HG02973 (cell line): ENCODE results near the gene PPIL1.
"Not testable (repeated sequence)": the region's sequence is repeated elsewhere in the genome, so short reads cannot be mapped to it uniquely, and the experiment has no call there.

Source experiments
- ATAC-seq: cut with Tn5 transposase; IDR thresholded peaks from one replicate; pipeline ENCODE4 v1.9.1; 2021; ENCODE audit warnings: moderate library complexity; ENCODE audit not compliant: unreplicated experiment

PPIL1 gene

DNA sequence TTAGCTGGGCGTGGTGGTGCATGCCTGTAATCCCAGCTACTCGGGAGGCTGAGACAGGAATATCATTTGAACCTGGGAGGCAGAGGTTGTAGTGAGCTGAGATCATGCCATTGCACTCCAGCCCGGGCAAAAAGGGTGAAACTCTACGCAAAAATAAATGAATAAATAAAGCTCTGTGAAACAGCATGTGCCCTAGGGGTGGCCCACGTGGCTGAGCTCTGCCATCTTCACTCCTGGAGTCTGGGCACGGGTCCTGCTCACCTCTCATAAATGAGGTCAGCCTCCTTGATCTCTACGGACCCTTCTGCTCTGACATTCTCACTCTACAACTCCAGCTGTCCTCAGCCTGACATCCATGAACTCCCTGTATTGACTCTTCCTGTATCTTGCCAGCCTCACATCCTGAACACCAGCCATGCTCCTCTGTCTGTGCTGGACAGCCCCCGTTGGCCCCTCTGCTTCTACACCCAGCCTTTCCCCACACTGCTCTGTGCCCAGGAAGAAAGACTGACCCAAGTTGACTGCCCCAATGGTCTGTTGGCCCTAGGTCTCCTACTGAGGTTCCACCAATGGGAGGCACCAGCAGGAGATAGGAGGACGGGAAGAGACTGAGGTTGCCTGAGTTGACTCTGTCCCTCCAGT, 57.3 kb downstream of the PPIL1 start:
- ATAC-seq, result no peak

DNA sequence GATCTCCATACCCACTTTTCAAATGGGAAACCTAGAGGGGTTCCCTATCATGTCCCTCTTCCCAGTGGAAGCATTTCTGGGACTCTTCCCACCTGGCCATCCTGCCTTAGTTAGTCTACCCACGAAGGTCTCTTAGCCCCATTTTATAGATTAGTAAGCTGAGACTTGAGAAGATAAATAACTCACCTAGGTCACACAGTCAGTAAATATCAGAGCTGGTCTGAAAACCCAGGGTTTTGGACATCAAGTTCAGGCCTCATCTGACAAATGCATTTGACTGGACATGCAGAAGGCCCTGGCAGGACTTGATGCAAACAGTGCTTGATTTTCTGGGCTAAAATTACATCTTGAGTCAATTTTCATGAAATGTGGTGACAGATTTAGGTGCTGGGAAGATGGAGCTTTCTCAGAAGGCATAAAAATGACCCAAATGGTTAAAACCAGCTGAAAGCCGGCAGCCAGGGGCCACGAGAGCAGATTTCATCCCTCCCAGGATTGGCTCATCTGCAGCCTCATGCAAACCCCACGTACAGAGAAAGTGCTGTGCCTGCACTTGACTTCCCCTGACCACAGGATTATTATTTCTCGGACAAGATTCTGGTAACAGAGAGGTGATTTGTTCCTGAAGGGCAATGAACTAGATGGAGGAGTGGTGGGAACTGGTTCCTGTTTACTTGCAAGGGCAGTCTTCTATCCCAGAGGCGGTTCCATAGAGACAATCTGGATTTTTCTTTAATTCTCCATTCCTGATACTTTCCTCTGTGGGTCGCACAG, 58.5 kb downstream of the PPIL1 start:
- ATAC-seq, result no peak

DNA sequence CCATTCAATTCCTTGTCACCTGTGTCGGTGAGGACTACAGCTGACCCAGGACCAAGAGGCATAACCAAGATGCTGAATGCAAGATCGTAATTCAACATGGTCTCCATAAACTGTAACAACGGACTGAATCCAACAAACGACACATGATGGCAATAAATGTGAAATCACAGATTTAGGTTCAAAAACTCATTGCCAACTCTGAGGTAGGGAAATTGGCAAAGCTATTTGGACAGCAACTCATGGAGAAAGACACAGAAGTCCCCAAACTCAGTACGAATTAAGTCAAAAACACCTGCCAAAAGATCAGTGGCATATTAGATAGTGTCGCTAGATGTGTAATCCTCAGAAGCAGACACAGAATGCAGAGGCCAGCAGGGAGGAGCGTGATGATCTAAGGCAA, 60.4 kb downstream of the PPIL1 start:
- no peak for ATAC-seq

DNA sequence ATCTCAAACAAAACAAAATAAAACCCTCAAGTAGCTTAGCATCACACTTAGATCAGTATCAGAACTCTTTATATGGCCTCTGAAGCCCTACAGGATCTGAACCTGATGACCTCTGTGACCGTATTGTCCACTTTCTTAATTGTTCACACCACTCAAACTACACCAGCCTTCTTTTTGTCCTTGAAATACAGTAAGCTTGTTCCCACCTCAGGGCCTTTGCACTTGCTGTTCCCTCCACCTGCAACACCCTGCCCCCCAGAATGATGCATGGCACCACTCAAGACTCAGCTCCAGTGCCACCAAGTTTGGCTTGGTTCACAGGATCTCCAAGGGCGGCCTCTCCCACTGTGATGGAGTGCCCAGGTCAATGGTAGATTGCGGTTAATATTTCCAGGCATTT, 61.1 kb downstream of the PPIL1 start:
- no peak for ATAC-seq

DNA sequence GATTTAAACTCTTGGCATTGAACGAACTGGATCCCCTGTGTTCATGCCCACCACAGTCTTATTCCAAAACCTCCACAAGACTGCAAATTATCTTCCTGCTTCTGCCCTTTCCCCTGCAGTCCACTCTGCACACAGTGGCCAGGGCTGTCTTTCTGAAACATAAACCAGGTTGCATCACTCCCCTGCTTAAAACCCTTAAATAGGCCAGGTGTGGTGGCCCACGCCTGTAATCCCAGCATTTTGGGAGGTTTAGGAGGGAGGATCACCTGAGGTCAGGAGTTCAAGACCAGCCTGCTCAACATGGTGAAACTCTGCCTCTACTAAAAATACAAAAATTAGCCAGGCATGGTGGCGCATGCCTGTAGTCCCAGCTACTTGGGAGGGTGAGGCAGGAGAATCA, 61.6 kb downstream of the PPIL1 start:
- ATAC-seq, result not testable (repeated sequence)

DNA sequence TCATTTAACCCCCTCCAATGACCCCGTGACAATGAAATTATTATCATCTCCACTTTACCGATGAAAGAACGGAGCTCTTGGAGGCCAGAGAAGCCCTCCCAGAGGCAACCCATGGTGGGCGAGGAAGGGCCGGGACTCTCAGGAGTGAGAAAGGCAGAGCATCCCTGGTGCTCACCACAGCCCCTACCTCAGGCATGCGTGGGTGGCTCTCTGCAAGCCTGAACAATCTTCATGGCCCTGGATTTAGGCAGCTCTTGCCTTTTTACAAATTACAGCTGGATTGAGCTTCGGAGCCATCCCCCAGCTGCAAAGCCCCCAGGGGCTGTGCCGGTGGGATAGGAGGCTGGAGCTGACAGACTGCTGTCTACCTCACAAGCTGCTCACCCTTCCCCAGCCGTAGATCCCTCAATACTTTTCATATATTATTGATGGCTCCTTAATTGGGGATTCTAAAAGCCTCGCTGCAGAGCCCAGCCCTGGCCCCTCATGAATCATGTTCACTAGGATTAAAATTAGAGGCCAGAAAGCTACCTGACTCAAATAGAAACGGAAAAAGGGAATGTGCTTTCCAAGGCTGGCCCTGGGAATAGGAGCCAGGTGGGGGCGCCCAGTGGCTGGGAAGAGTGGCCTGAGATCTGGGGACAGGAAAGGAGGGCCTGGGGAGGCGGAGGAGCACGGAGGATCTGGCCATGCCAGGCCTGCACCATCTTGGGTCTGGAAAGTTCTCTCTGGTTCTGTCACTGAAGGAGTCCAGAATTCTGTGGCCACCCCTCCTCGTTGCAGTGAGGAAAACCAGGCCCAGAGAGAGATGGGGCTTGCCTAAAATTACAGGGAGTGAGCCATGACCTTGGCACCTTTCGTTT, 64.4 kb downstream of the PPIL1 start:
- no peak for ATAC-seq

DNA sequence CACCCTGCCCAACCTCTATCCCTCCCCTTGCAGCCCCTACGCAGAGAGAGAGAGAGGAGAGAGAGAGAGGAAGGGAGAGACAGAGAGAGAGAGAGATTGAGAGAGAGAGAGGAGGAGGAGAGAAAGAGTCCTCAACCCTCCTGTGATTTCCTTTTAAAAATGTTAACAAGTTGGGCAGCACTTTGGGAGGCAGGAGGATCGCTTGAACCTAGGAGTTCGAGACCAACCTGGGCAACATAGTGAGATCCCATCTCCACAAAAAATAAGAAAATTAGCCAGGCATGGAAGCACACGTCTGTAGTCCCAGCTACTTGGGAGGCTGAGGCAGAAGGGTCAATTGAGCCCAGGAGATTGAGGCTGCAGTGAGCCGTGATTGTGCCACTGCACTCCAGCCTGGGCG, 65.4 kb downstream of the PPIL1 start:
- no peak for ATAC-seq

DNA sequence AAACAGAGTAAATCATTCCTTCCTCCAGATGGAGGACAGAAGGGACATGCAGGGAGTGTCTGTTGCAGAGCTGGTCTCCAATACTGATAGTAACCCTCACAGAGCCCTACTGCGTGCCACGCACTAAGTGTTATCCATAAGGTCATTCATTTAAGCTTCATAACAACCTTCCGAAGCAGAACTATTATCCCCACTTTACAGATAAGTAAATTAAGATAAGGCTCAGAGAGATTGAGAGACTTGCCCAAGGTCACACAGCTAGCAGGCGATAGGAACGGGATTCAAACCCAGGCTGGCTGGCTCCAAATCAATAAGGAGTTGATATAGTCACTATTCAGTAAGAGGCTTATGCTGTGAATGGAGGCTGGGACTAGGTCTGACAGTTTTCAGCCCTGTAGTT, 66.0 kb downstream of the PPIL1 start:
- no peak for ATAC-seq

DNA sequence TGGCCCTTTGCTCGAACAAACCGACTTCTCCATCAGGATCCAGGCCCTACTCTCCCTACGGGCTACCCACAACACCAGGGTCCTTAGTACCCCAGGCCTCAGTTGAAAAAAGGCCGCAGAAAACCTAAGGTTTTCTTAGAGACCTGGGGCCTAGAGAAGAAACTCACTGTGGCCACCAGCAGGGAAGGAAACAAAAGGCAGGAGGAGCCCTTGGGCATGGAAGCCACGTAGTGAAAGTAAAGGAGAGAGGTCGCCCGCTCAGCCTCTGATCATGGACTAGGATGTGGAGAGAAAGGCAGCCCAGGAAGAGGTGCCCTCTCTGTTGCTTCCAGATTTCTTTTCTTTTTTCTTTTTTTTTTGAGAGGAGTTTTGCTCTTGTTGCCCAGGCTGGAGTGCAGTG, 66.9 kb downstream of the PPIL1 start:
- ATAC-seq, result no peak

DNA sequence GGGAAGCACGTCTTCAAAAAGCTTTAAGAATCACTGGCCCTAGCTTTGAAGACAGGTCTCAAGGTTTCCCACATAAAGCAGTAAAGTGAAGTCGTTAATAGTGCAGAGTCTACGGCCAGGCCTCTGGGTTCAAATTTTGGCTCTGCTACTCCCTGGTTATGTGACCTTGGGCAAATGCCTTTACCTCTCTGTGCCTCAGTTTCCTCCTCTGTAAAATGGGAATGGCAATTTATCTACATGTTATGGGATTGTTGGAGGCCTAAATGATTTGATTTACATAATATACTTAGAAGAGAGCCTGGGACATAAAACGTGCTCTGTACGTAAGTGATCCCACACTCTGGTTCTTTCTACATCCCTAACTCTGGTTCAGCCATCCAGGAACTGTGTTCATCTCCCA, 67.5 kb downstream of the PPIL1 start:
- no peak for ATAC-seq

DNA sequence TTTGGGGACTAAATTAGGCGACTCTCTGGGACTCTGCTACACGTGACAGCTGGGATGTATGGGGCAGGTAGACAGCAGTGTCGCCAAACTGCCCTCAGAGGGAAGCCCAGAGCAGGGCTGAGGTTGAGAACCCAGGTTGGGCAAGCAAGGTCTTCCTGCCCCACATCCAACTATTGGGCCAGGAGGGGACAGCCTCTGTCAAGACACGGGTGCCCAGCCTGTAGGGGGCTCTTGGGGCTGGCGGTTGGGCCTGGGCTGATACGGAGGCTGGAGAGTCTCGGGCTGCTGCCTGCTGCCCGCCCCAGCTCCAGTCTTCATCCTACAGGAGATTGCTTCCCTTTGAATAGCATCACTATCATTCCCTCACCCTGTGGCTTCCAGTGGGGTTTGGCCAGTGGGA, 68.7 kb downstream of the PPIL1 start:
- no peak for ATAC-seq

DNA sequence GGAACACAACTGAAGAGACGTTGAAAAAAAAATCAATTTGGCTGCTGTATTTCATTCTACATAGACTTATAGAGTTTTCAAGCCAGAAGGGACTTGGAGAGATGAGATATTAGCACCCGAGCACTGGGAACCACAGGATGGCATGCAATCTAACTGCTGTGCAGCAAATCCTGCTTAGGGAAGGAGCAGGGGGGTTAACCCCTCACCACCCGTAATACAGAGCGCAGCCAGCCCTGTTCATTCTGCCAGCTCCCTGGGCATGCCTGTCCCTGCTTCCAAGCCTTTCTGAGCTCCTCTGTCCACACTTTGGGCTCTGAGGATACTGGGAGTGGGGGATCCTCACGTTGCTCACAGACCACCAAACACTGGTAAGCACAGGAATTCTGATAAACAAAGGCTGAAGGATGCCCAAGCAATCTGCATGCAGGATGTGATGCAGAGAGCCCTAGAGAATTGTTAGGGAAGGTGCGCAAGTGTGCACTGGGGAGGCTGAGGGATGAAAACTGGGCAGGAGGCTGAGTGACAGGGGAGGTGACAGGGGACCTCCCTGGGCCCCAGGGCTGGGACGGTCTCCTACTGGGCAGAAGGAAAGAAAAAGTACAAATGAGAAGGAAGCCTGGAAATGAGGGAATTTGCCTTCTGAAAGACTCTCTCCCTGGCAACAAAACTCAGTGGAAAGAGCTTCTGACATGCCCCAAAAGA, 69.4 kb downstream of the PPIL1 start:
- ATAC-seq, result no peak
